Endothelial cell of umbilical vein (primary cell): Measurements from ENCODE around the gene ZSCAN12. TPM values are rescaled to one million over a fixed set of nuclear protein-coding genes. Genes with fewer than 3 reads are reported as not detected.

Experiments
- BruUV-seq: library from RNA; stranded (reverse); fragments of 400-500 nt; replicated peaks from 2 replicates; lab custom pipeline; 2021; lab: Mats Ljungman, UMichigan
- CTCF ChIA-PET: fragments of 300-600, 350-600 bp; sonication (Branson Sonifier 250); formaldehyde crosslinking; loops from one replicate; lab custom pipeline; 2021; ENCODE audit warnings: antibody characterized with exemption, inconsistent platforms; lab: Charles Lee
- POLR2A ChIA-PET: fragments of 300-600, 350-600 bp; sonication (Branson Sonifier 250); formaldehyde crosslinking; loops from one replicate; lab custom pipeline; 2021; ENCODE audit warnings: antibody characterized with exemption, inconsistent platforms; lab: Charles Lee
- DNase-seq: peaks from one replicate; pipeline ENCODE4 v3.0.0-alpha.2; 2011; ENCODE audit warnings: low read depth, low spot score
- FAIRE-seq: peaks from 2 replicates; lab custom pipeline; 2011; peaks lifted over from hg19 to GRCh38; lab: Jason Lieb, UNC
- H2AFZ ChIP-seq: 2 replicates; pipeline ENCODE4 v1.6.0; 2012; ENCODE audit warnings: low read depth, low read length, control low read depth, inconsistent platforms
- H3K27ac ChIP-seq: 2 replicates; pipeline ENCODE4 v1.5.1; 2011; ENCODE audit warnings: low read depth, mild to moderate bottlenecking, control low read depth, low read length, moderate library complexity; ENCODE audit not compliant: insufficient read depth
- H3K27me3 ChIP-seq, 2 experiments: 2 replicates each; pipeline versions ENCODE4 v1.6.0 to v1.6.1; 2011; ENCODE audit warnings: low read length in 2 of 2, mixed read lengths in 1 of 2; ENCODE audit not compliant: control insufficient read depth in 2 of 2, insufficient read depth in 2 of 2
- H3K36me3 ChIP-seq, 2 experiments: 2 replicates in 1 of 2; 3 replicates in 1 of 2; pipeline ENCODE4 v1.5.1; 2011; ENCODE audit warnings: low read length in 2 of 2, mild to moderate bottlenecking in 1 of 2, moderate library complexity in 1 of 2; ENCODE audit not compliant: control insufficient read depth in 2 of 2, insufficient read depth in 2 of 2; ENCODE audit errors: extremely low read depth in 1 of 2
- H3K4me1 ChIP-seq: 3 replicates; pipeline ENCODE4 v1.5.1; 2011; ENCODE audit warnings: mild to moderate bottlenecking, low read length; ENCODE audit not compliant: control insufficient read depth, insufficient read depth; ENCODE audit errors: extremely low read depth
- H3K4me2 ChIP-seq: 2 replicates; pipeline ENCODE4 v1.6.1; 2011; ENCODE audit warnings: low read length, control low read depth, mixed read lengths; ENCODE audit not compliant: insufficient read depth
- H3K4me3 ChIP-seq, 3 experiments: fragments of 200-600 bp in 1 of 3; sonication (generic), shearing (Covaris generic) in 1 of 3; replicated peaks in 1 of 3; 2 replicates each; pipeline ENCODE4 v1.5.1; 2011 to 2016; ENCODE audit warnings: control low read depth in 3 of 3, low read length in 3 of 3, mild to moderate bottlenecking in 2 of 3, inconsistent platforms in 1 of 3, low read depth in 1 of 3, moderate library complexity in 1 of 3; ENCODE audit not compliant: insufficient read depth in 1 of 3
- H3K79me2 ChIP-seq: 2 replicates; pipeline ENCODE4 v1.6.0; 2012; ENCODE audit warnings: low read length, inconsistent platforms; ENCODE audit not compliant: control insufficient read depth, insufficient read depth
- H3K9ac ChIP-seq: replicated peaks from 2 replicates; pipeline ENCODE3; 2011; ENCODE audit warnings: low read length, control low read depth; ENCODE audit not compliant: insufficient read depth; ENCODE audit errors: extremely low read depth
- H3K9me1 ChIP-seq: replicated peaks from 3 replicates; pipeline ENCODE4 v1.6.0; 2011; ENCODE audit warnings: mild to moderate bottlenecking, low read length; ENCODE audit not compliant: control insufficient read depth, insufficient read depth; ENCODE audit errors: extremely low read depth
- H3K9me3 ChIP-seq: replicated peaks from 2 replicates; pipeline ENCODE4 v1.5.1; 2012; ENCODE audit warnings: low read length, inconsistent platforms; ENCODE audit not compliant: control insufficient read depth, insufficient read depth
- H4K20me1 ChIP-seq: replicated peaks from 2 replicates; pipeline ENCODE3; 2011; ENCODE audit warnings: mild to moderate bottlenecking, low read length; ENCODE audit not compliant: control insufficient read depth, insufficient read depth; ENCODE audit errors: extremely low read depth
- EZH2 ChIP-seq: IDR thresholded peaks from 2 replicates; pipeline ENCODE4 v1.6.1; 2012; ENCODE audit warnings: borderline replicate concordance, low read depth, mild to moderate bottlenecking, moderate library complexity, low read length, inconsistent platforms; ENCODE audit not compliant: severe bottlenecking
- FOS ChIP-seq: IDR thresholded peaks from 2 replicates; pipeline ENCODE4 v1.6.1; 2011; ENCODE audit warnings: mild to moderate bottlenecking, low read length, moderate library complexity, borderline replicate concordance; ENCODE audit not compliant: insufficient read depth
- GATA2 ChIP-seq: IDR thresholded peaks from 2 replicates; pipeline ENCODE4 v1.7.0; 2011; ENCODE audit warnings: low read depth, mild to moderate bottlenecking, moderate library complexity, mixed read lengths, low read length; ENCODE audit not compliant: insufficient read length, insufficient read depth
- JUN ChIP-seq: IDR thresholded peaks from 2 replicates; pipeline ENCODE4 v1.6.1; 2011; ENCODE audit warnings: borderline replicate concordance, low read depth; ENCODE audit not compliant: insufficient read length, insufficient read depth
- MYC ChIP-seq: IDR thresholded peaks from one replicate; pipeline ENCODE4 v1.6.1; 2011; ENCODE audit warnings: mild to moderate bottlenecking, low read depth, low read length
- POLR2A ChIP-seq: IDR thresholded peaks from 2 replicates; pipeline ENCODE4 v1.6.1; 2012; ENCODE audit warnings: low read depth, mild to moderate bottlenecking, control low read depth, low read length
- POLR2AphosphoS5 ChIP-seq: IDR thresholded peaks from 2 replicates; pipeline ENCODE4 v1.6.1; 2012; ENCODE audit warnings: low read depth, mild to moderate bottlenecking, control low read depth, low read length, moderate library complexity; ENCODE audit not compliant: insufficient read depth
- dilution Hi-C: fragments of 300-500 bp; cut with MboI; formaldehyde crosslinking; loops from one replicate; pipeline ENCODE4 v1.15.0; 2019; ENCODE audit warnings: low sequenced_read_pairs; ENCODE audit not compliant: extremely low pct_ligation_motif_present
- intact Hi-C: fragments of 100-400 bp; cut with micrococcal nuclease; formaldehyde crosslinking; loops from one replicate; pipeline ENCODE4 v1.10.0; 2022
- polyA plus RNA-seq, 4 experiments: library from polyadenylated mRNA; depleted of rRNA in 3 of 4; stranded (reverse) in 3 of 4; unstranded in 1 of 4; fragments of >200 nt; gene quantifications; 2 replicates each; pipeline versions ENCODE4 v1.2.1 to v1.2.3, GENCODE V29; 2011 to 2012; ENCODE audit warnings: missing spikeins in 1 of 4
- total RNA-seq: library from RNA; stranded (reverse); gene quantifications from 2 replicates; pipeline ENCODE4 v1.2.3, GENCODE V29; 2021
- TF ChIP-seq, protein P1 (sequence below), 2 donors: IDR thresholded peaks; 1 replicate in 1 of 2; 2 replicates in 1 of 2; pipeline ENCODE4 v1.5.1; 2011; ENCODE audit warnings: low read length in 2 of 2, mild to moderate bottlenecking in 2 of 2, moderate library complexity in 2 of 2, control low read depth in 1 of 2, inconsistent platforms in 1 of 2, low read depth in 1 of 2; ENCODE audit not compliant: insufficient read depth in 1 of 2; ENCODE audit errors: extremely low read depth in 1 of 2
- TF ChIP-seq, protein P2 (sequence below): IDR thresholded peaks from 2 replicates; pipeline ENCODE4 v1.6.1; 2011; ENCODE audit not compliant: insufficient read depth, insufficient read length

ZSCAN12 gene
- total and polyA plus RNA-seq, 2 donors (not counting 3 experiments of a cell fraction or from before 2014, with no cell fraction given), result 1.3 to 4.4 TPM

DNA sequence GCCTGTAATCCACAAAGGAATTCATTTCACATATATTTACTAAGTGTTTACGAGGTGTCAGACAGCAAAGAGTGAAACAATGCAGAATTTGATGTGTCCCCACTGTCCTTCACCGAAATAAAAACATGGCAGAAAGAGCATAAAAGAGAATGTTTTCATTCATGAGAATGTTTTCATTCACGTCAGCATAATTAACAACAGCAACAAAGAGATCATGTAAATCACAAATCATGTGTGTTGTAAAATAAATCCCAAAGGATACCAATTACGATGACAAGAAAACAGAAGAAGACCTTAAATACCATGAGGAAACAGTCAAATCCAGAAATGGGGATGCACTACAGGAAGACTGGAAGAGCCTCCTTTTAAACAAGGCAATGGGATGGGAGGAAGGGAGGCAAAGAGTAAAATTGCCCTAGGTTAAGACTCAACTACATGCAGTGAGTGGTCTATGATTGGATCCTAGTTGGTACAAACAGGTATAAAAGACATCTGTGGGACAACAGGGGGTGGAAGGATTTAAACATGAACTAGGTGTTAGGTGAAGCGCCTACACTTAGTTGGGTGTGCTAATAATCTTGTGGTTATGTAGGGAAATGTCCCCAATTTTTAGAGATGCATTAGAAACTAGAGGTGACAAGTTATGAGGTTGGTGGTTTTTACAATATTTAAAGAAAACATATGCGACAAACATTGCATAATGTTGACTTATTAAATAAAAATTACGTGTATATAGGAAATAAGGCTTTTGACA, 65.1 kb downstream of the ZSCAN12 start:
- Histone ChIP-seq H2AFZ (no peak overlapping the region), H3K36me3 (no peaks in the 10 kb centered on the region), H3K4me3 (no peak overlapping the region), H3K79me2 (no peaks in the 10 kb centered on the region), H3K27ac (no peak overlapping the region), H3K9ac (no peak overlapping the region), H3K4me1 (peaks cover 15% of the 10 kb centered on the region), H3K9me1 (no peaks in the 10 kb centered on the region), H3K4me2 (no peak overlapping the region), H3K9me3 (no peaks in the 10 kb centered on the region), H4K20me1 (no peaks in the 10 kb centered on the region), H3K27me3 (no peaks in the 10 kb centered on the region)
- ChIA-PET POLR2A (interaction anchor here (1.0 to 2.0 kb wide), 7 partner anchors 14 to 527 kb away, joined by 3 to 15 read pairs (median 4); partner anchors contain the start of genes ZKSCAN8 and ZSCAN26), CTCF (interaction anchor here (1.1 to 4.8 kb wide), 5 partner anchors 17 to 70 kb away, joined by 3 to 33 read pairs (median 6); no protein-coding TSS in a partner anchor)
- TF ChIP-seq POLR2AphosphoS5 (no peak), POLR2A (no peak), EZH2 (no peak), GATA2 (no peak), MYC (no peak), FOS (no peak), JUN (no peak)
- TF ChIP-seq, protein P1, sequence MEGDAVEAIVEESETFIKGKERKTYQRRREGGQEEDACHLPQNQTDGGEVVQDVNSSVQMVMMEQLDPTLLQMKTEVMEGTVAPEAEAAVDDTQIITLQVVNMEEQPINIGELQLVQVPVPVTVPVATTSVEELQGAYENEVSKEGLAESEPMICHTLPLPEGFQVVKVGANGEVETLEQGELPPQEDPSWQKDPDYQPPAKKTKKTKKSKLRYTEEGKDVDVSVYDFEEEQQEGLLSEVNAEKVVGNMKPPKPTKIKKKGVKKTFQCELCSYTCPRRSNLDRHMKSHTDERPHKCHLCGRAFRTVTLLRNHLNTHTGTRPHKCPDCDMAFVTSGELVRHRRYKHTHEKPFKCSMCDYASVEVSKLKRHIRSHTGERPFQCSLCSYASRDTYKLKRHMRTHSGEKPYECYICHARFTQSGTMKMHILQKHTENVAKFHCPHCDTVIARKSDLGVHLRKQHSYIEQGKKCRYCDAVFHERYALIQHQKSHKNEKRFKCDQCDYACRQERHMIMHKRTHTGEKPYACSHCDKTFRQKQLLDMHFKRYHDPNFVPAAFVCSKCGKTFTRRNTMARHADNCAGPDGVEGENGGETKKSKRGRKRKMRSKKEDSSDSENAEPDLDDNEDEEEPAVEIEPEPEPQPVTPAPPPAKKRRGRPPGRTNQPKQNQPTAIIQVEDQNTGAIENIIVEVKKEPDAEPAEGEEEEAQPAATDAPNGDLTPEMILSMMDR (IDR thresholded peaks at IDR 0.05; ENCODE audit: extremely low read depth in 1 of 2, insufficient read depth in 1 of 2, low read depth in 1 of 2, low read length in 2 of 2), result no peak
- TF ChIP-seq, protein P2, sequence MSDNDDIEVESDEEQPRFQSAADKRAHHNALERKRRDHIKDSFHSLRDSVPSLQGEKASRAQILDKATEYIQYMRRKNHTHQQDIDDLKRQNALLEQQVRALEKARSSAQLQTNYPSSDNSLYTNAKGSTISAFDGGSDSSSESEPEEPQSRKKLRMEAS, result no peak
- dilution Hi-C loops (no loop called here), intact Hi-C loops (loop anchor here (1.0 to 5.0 kb wide), 6 partner anchors 52 to 1293 kb away; partner anchors contain the start of genes PGBD1, ZNF165 and ZSCAN9)
- no peak for DNase-seq
- BruUV-seq, result no TSS peak
- FAIRE-seq, result no peak
